ENCODE results near the gene EPC2. TPM values are rescaled to one million over a fixed set of nuclear protein-coding genes. Genes with fewer than 3 reads are reported as not detected.

EPC2 gene
- total RNA-seq, 1 experiment from 2014 or later = 19.6 TPM

- no peaks in the 10 kb centered on the region for H3K27me3 ChIP-seq (ENCODE audit: insufficient read depth, low read length)
- POLR2A ChIA-PET = no interaction called here
- H2AFZ ChIP-seq (ENCODE audit: low read depth, low read length, poor library complexity, severe bottlenecking) = no peak overlapping the region
- no peaks in the 10 kb centered on the region for H3K4me1 ChIP-seq (ENCODE audit: control insufficient read depth in 1 of 2, insufficient read depth in 2 of 2, low read length in 2 of 2)
- CTCF ChIA-PET = no interaction called here
- no peak for DNase-seq (ENCODE audit: low read depth, low spot score)
- BruUV-seq (replicated peaks) = no TSS peak
- no peak for ATAC-seq
- H3K27ac ChIP-seq (ENCODE audit: low read depth, low read length) = no peak overlapping the region
- RAD21 ChIA-PET (ENCODE audit: low non-redundant PET in 1 of 2, low total read pairs in 2 of 2, uncharacterized antibody in 2 of 2, unreplicated experiment in 2 of 2) = interaction anchor here in 1 of 2 experiments (0.6 kb wide), 1 partner anchor 47 kb away, joined by 3 read pairs; no protein-coding TSS in a partner anchor
- TF ChIP-seq YY1 (IDR thresholded peaks at IDR 0.05; ENCODE audit: extremely low read depth, insufficient replicate concordance, low read depth, low read length) (no peak), FOSL1 (IDR thresholded peaks at IDR 0.05; ENCODE audit: low read depth) (no peak), CEBPB (IDR thresholded peaks at IDR 0.05; ENCODE audit: low read depth) (no peak), MAX (IDR thresholded peaks at IDR 0.05) (no peak), POLR2A (IDR thresholded peaks at IDR 0.05; ENCODE audit: borderline replicate concordance, extremely low read depth, insufficient read depth, insufficient read length) (no peak)
- H3K9ac ChIP-seq (ENCODE audit: low read length) = no peak overlapping the region
- H3K9me3 ChIP-seq (ENCODE audit: control insufficient read depth in 1 of 2, insufficient read depth in 1 of 2, low read depth in 1 of 2, low read length in 2 of 2) = no peaks in the 10 kb centered on the region
- H3K9me2 ChIP-seq (ENCODE audit: insufficient read depth) = peaks cover 3% of the 10 kb centered on the region; the same call in 1 of the 2 replicates
- no peaks in the 10 kb centered on the region for H3K36me3 ChIP-seq (ENCODE audit: control insufficient read depth in 1 of 2, insufficient read depth in 2 of 2, low read length in 2 of 2)
- no peak overlapping the region for H3K4me3 ChIP-seq (replicated peaks in 1 of 2; ENCODE audit: low read depth in 1 of 2, low read length in 2 of 2)
- intact Hi-C loops (cut with micrococcal nuclease) = no loop called here
- no peaks in the 10 kb centered on the region for H4K20me1 ChIP-seq (ENCODE audit: insufficient read depth)
- no peaks in the 10 kb centered on the region for H3K79me2 ChIP-seq (ENCODE audit: insufficient read depth, low read length)
- no peak overlapping the region for H3K4me2 ChIP-seq (ENCODE audit: low read length)
Measured at GRCh38 chr2:148796735-148797512, 152.4 kb downstream of the EPC2 start.

GRCh38 chr2:148802448-148803220 lies 158.1 kb downstream of the EPC2 start:
- no peak overlapping the region for H3K27ac ChIP-seq (ENCODE audit: low read depth, low read length)
- no peak for DNase-seq (ENCODE audit: low read depth, low spot score)
- H3K27me3 ChIP-seq (ENCODE audit: insufficient read depth, low read length) = no peaks in the 10 kb centered on the region
- CTCF ChIA-PET = no interaction called here
- ATAC-seq = no peak
- no peak overlapping the region for H2AFZ ChIP-seq (ENCODE audit: low read depth, low read length, poor library complexity, severe bottlenecking)
- H3K4me3 ChIP-seq (replicated peaks in 1 of 2; ENCODE audit: low read depth in 1 of 2, low read length in 2 of 2) = no peak overlapping the region
- TF ChIP-seq TCF7L2 (IDR thresholded peaks at IDR 0.05; ENCODE audit: borderline replicate concordance, extremely low read depth, insufficient read depth, insufficient read length) (no peak), YY1 (IDR thresholded peaks at IDR 0.05; ENCODE audit: extremely low read depth, insufficient replicate concordance, low read depth, low read length) (no peak), CEBPB (IDR thresholded peaks at IDR 0.05; ENCODE audit: low read depth) (no peak), POLR2A (IDR thresholded peaks at IDR 0.05; ENCODE audit: borderline replicate concordance, extremely low read depth, insufficient read depth, insufficient read length) (no peak), JUND (IDR thresholded peaks at IDR 0.05) (no peak), MAX (IDR thresholded peaks at IDR 0.05) (no peak), RAD21 (IDR thresholded peaks at IDR 0.05; ENCODE audit: low read depth) (no peak)
- TF ChIP-seq, protein P1, sequence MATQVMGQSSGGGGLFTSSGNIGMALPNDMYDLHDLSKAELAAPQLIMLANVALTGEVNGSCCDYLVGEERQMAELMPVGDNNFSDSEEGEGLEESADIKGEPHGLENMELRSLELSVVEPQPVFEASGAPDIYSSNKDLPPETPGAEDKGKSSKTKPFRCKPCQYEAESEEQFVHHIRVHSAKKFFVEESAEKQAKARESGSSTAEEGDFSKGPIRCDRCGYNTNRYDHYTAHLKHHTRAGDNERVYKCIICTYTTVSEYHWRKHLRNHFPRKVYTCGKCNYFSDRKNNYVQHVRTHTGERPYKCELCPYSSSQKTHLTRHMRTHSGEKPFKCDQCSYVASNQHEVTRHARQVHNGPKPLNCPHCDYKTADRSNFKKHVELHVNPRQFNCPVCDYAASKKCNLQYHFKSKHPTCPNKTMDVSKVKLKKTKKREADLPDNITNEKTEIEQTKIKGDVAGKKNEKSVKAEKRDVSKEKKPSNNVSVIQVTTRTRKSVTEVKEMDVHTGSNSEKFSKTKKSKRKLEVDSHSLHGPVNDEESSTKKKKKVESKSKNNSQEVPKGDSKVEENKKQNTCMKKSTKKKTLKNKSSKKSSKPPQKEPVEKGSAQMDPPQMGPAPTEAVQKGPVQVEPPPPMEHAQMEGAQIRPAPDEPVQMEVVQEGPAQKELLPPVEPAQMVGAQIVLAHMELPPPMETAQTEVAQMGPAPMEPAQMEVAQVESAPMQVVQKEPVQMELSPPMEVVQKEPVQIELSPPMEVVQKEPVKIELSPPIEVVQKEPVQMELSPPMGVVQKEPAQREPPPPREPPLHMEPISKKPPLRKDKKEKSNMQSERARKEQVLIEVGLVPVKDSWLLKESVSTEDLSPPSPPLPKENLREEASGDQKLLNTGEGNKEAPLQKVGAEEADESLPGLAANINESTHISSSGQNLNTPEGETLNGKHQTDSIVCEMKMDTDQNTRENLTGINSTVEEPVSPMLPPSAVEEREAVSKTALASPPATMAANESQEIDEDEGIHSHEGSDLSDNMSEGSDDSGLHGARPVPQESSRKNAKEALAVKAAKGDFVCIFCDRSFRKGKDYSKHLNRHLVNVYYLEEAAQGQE (IDR thresholded peaks at IDR 0.05; ENCODE audit: low read depth) = no peak
- TF ChIP-seq, protein P2, sequence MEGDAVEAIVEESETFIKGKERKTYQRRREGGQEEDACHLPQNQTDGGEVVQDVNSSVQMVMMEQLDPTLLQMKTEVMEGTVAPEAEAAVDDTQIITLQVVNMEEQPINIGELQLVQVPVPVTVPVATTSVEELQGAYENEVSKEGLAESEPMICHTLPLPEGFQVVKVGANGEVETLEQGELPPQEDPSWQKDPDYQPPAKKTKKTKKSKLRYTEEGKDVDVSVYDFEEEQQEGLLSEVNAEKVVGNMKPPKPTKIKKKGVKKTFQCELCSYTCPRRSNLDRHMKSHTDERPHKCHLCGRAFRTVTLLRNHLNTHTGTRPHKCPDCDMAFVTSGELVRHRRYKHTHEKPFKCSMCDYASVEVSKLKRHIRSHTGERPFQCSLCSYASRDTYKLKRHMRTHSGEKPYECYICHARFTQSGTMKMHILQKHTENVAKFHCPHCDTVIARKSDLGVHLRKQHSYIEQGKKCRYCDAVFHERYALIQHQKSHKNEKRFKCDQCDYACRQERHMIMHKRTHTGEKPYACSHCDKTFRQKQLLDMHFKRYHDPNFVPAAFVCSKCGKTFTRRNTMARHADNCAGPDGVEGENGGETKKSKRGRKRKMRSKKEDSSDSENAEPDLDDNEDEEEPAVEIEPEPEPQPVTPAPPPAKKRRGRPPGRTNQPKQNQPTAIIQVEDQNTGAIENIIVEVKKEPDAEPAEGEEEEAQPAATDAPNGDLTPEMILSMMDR (IDR thresholded peaks at IDR 0.05 in 2 of 3, conservative IDR thresholded peaks at IDR 0.05 in 1 of 3; ENCODE audit: borderline replicate concordance in 1 of 3, insufficient read depth in 1 of 3, low read depth in 2 of 3, low read length in 2 of 3) = no peak
- POLR2A ChIA-PET = no interaction called here
- RAD21 ChIA-PET (ENCODE audit: low non-redundant PET in 1 of 2, low total read pairs in 2 of 2, uncharacterized antibody in 2 of 2, unreplicated experiment in 2 of 2) = no interaction called here
- no peaks in the 10 kb centered on the region for H4K20me1 ChIP-seq (ENCODE audit: insufficient read depth)
- no TSS peak for BruUV-seq (replicated peaks)
- H3K9me3 ChIP-seq (ENCODE audit: control insufficient read depth in 1 of 2, insufficient read depth in 1 of 2, low read depth in 1 of 2, low read length in 2 of 2) = no peaks in the 10 kb centered on the region
- H3K4me1 ChIP-seq (ENCODE audit: control insufficient read depth in 1 of 2, insufficient read depth in 2 of 2, low read length in 2 of 2) = no peaks in the 10 kb centered on the region
- no peak overlapping the region for H3K9ac ChIP-seq (ENCODE audit: low read length)
- intact Hi-C loops (cut with micrococcal nuclease) = no loop called here
- no peaks in the 10 kb centered on the region for H3K79me2 ChIP-seq (ENCODE audit: insufficient read depth, low read length)
- no peaks in the 10 kb centered on the region for H3K36me3 ChIP-seq (ENCODE audit: control insufficient read depth in 1 of 2, insufficient read depth in 2 of 2, low read length in 2 of 2)
- no peaks in the 10 kb centered on the region for H3K9me2 ChIP-seq (ENCODE audit: insufficient read depth)
- no peak overlapping the region for H3K4me2 ChIP-seq (ENCODE audit: low read length)

Measured in HCT116 (cell line).